Measurements from ENCODE around the gene PTF1A.
"Not testable (repeated sequence)": the region's sequence is repeated elsewhere in the genome, so short reads cannot be mapped to it uniquely, and the experiment has no call there.

PTF1A gene

GRCh38 chr10:23205972-23206642 lies 14.0 kb downstream of the PTF1A start:
- DNase-seq, result no peak

GRCh38 chr10:23217471-23217870 lies 25.4 kb downstream of the PTF1A start:
- no peak for DNase-seq

- DNase-seq, result no peak
These were observed 38.5 kb downstream of the PTF1A start for GRCh38 chr10:23230582-23230981.

GRCh38 chr10:23238015-23238414 lies 45.9 kb downstream of the PTF1A start:
- no peak for DNase-seq

GRCh38 chr10:23241779-23242178 lies 49.7 kb downstream of the PTF1A start:
- DNase-seq, result not testable (repeated sequence)
